H9 (cell line): Measurements from ENCODE around the gene SREBF1. TPM values are rescaled to one million over a fixed set of nuclear protein-coding genes. Genes with fewer than 3 reads are reported as not detected.

Experiments used
- DNase-seq: peaks from one replicate; pipeline ENCODE4 v3.0.0-alpha.2; 2017
- H2AFZ ChIP-seq: one replicate; pipeline ENCODE4 v1.6.1; 2013; ENCODE audit warnings: mild to moderate bottlenecking, low read length, control low read depth, moderate library complexity
- H2AK5ac ChIP-seq: 2 replicates; pipeline ENCODE4 v1.6.1; 2013; ENCODE audit warnings: low read length, control low read depth, mixed read lengths; ENCODE audit not compliant: insufficient read length
- H2BK120ac ChIP-seq: one replicate; pipeline ENCODE4 v1.6.1; 2013; ENCODE audit warnings: low read depth, mild to moderate bottlenecking, low read length, control low read depth, inconsistent platforms; ENCODE audit not compliant: poor library complexity, severe bottlenecking
- H2BK12ac ChIP-seq: 2 replicates; pipeline ENCODE4 v1.6.1; 2013; ENCODE audit warnings: low read length, control low read depth, mixed read lengths, low read depth; ENCODE audit not compliant: insufficient read length
- H2BK15ac ChIP-seq: 2 replicates; pipeline ENCODE4 v1.6.1; 2013; ENCODE audit warnings: low read depth, low read length, control low read depth
- H2BK20ac ChIP-seq: one replicate; pipeline ENCODE4 v1.6.1; 2013; ENCODE audit warnings: low read depth, mild to moderate bottlenecking, low read length, control low read depth, inconsistent platforms; ENCODE audit not compliant: poor library complexity, severe bottlenecking
- H2BK5ac ChIP-seq: 2 replicates; pipeline ENCODE4 v1.6.1; 2013; ENCODE audit warnings: low read length, control low read depth, mixed read lengths; ENCODE audit not compliant: insufficient read length
- H3K14ac ChIP-seq: 2 replicates; pipeline ENCODE4 v1.6.1; 2013; ENCODE audit warnings: low read length, control low read depth; ENCODE audit not compliant: insufficient read depth
- H3K18ac ChIP-seq: 2 replicates; pipeline ENCODE4 v1.6.1; 2013; ENCODE audit warnings: low read depth, mild to moderate bottlenecking, mixed read lengths, low read length, control low read depth; ENCODE audit not compliant: insufficient read length
- H3K23ac ChIP-seq: 2 replicates; pipeline ENCODE4 v1.6.1; 2013; ENCODE audit warnings: low read length, control low read depth, mixed read lengths, low read depth; ENCODE audit not compliant: insufficient read length
- H3K23me2 ChIP-seq: 2 replicates; pipeline ENCODE4 v1.6.1; 2013; ENCODE audit warnings: low read depth, mild to moderate bottlenecking, mixed read lengths, low read length, control low read depth; ENCODE audit not compliant: insufficient read length, poor library complexity, severe bottlenecking
- H3K27ac ChIP-seq: 2 replicates; pipeline ENCODE4 v1.5.1; 2013; ENCODE audit warnings: low read length, control low read depth, mixed read lengths, low read depth; ENCODE audit not compliant: insufficient read length
- H3K27me3 ChIP-seq: 2 replicates; pipeline ENCODE4 v1.6.1; 2013; ENCODE audit warnings: low read length, control low read depth, inconsistent platforms; ENCODE audit not compliant: insufficient read depth
- H3K4ac ChIP-seq: 2 replicates; pipeline ENCODE4 v1.6.1; 2013; ENCODE audit warnings: low read depth, mild to moderate bottlenecking, control low read depth, inconsistent platforms, low read length, moderate library complexity
- H3K4me1 ChIP-seq: 2 replicates; pipeline ENCODE4 v1.6.1; 2013; ENCODE audit warnings: low read length, control low read depth, inconsistent platforms; ENCODE audit not compliant: insufficient read depth
- H3K4me2 ChIP-seq: 2 replicates; pipeline ENCODE4 v1.6.1; 2013; ENCODE audit warnings: low read length, control low read depth, mixed read lengths; ENCODE audit not compliant: insufficient read length, insufficient read depth
- H3K56ac ChIP-seq: 2 replicates; pipeline ENCODE4 v1.6.1; 2013; ENCODE audit warnings: low read depth, mild to moderate bottlenecking, mixed read lengths, low read length, control low read depth; ENCODE audit not compliant: insufficient read length
- H3K79me1 ChIP-seq: 2 replicates; pipeline ENCODE4 v1.6.1; 2013; ENCODE audit warnings: low read depth, mild to moderate bottlenecking, moderate library complexity, low read length, control low read depth, inconsistent platforms; ENCODE audit not compliant: insufficient read depth, poor library complexity, severe bottlenecking
- H3K79me2 ChIP-seq: 2 replicates; pipeline ENCODE4 v1.6.1; 2013; ENCODE audit warnings: low read length, control low read depth, inconsistent platforms; ENCODE audit not compliant: insufficient read depth
- H3K9ac ChIP-seq: 2 replicates; pipeline ENCODE4 v1.6.1; 2013; ENCODE audit warnings: low read length, control low read depth, mixed read lengths; ENCODE audit not compliant: insufficient read length; ENCODE audit errors: extremely low read depth
- H3K9me3 ChIP-seq: one replicate; pipeline ENCODE4 v1.6.1; 2013; ENCODE audit warnings: low read depth, low read length, inconsistent platforms; ENCODE audit not compliant: control insufficient read depth
- H3T11ph ChIP-seq: one replicate; pipeline ENCODE4 v1.6.1; 2013; ENCODE audit warnings: mild to moderate bottlenecking, low read length, control low read depth, inconsistent platforms
- H4K20me1 ChIP-seq: one replicate; pipeline ENCODE4 v1.6.1; 2013; ENCODE audit not compliant: control insufficient read depth, insufficient read length, insufficient read depth
- H4K5ac ChIP-seq: 2 replicates; pipeline ENCODE4 v1.6.1; 2013; ENCODE audit warnings: low read depth, mild to moderate bottlenecking, mixed read lengths, low read length, control low read depth; ENCODE audit not compliant: insufficient read length
- H4K8ac ChIP-seq: replicated peaks from 2 replicates; pipeline ENCODE4 v1.6.1; 2013; ENCODE audit warnings: low read length, control low read depth, mixed read lengths, low read depth; ENCODE audit not compliant: insufficient read length
- H4K91ac ChIP-seq: 2 replicates; pipeline ENCODE4 v1.6.1; 2013; ENCODE audit warnings: low read depth, mild to moderate bottlenecking, moderate library complexity, mixed read lengths, low read length, control low read depth; ENCODE audit not compliant: insufficient read length
- H3K27ac Mint-ChIP-seq, 3 experiments: 2 replicates in 2 of 3; 3 replicates in 1 of 3; pipeline ENCODE4 v1.8.0; 2020 to 2021; ENCODE audit warnings: mixed read lengths in 3 of 3, mild to moderate bottlenecking in 1 of 3, moderate library complexity in 1 of 3
- H3K27me3 Mint-ChIP-seq: 2 replicates; pipeline ENCODE4 v1.8.0; 2021; ENCODE audit warnings: low read depth, mild to moderate bottlenecking, moderate library complexity, mixed read lengths
- H3K36me3 Mint-ChIP-seq, 3 experiments: 2 replicates in 2 of 3; 3 replicates in 1 of 3; pipeline ENCODE4 v1.8.0; 2020 to 2021; ENCODE audit warnings: low read depth in 3 of 3, mixed read lengths in 3 of 3; ENCODE audit not compliant: insufficient read depth in 1 of 3
- H3K4me1 Mint-ChIP-seq, 2 experiments: 2 replicates each; pipeline ENCODE4 v1.8.0; 2020; ENCODE audit warnings: mixed read lengths in 2 of 2
- H3K4me3 Mint-ChIP-seq, 2 experiments: 2 replicates in 1 of 2; 3 replicates in 1 of 2; pipeline ENCODE4 v1.8.0; 2020 to 2021; ENCODE audit warnings: mild to moderate bottlenecking in 2 of 2, mixed read lengths in 2 of 2, moderate library complexity in 1 of 2
- H3K9me3 Mint-ChIP-seq, 2 experiments: 2 replicates in 1 of 2; 3 replicates in 1 of 2; pipeline ENCODE4 v1.8.0; 2020; ENCODE audit warnings: mild to moderate bottlenecking in 2 of 2, mixed read lengths in 2 of 2, moderate library complexity in 1 of 2
- CTCF ChIP-seq: fragments of 200-600 bp; sonication (generic); conservative IDR thresholded peaks from 3 replicates; pipeline ENCODE4 v1.8.0; 2021; ENCODE audit warnings: antibody characterized with exemption, mild to moderate bottlenecking
- WGBS: extraction: QIAGEN DNeasy Blood & Tissue Kit; methylation state at CpG from one replicate; pipeline ENCODE4 v1.1.7; 2013; ENCODE audit warnings: missing lambda C conversion rate, low lambda C conversion rate, mixed read lengths; ENCODE audit not compliant: insufficient read length; ENCODE audit errors: extremely low coverage; 5-methylcytosine and 5-hydroxymethylcytosine counted together
- total RNA-seq: library from RNA; stranded (reverse); gene quantifications from 2 replicates; pipeline ENCODE4 v1.2.1, GENCODE V29; 2021

The SREBF1 gene
- total RNA-seq, 1 experiment from 2014 or later: 81.9 TPM

GRCh38 chr17:17815062-17815406 is 21.8 kb downstream of the SREBF1 start:
- peaks cover 2% of the 10 kb centered on the region; the same call in 1 of the 2 replicates for H3K27me3 Mint-ChIP-seq
- TF ChIP-seq CTCF: no peak
- no peak overlapping the region for H2BK20ac ChIP-seq
- DNase-seq: no peak
- H3K79me2 ChIP-seq: no peaks in the 10 kb centered on the region
- no peak overlapping the region for H3T11ph ChIP-seq
- H3K27ac ChIP-seq: no peak overlapping the region
- H4K20me1 ChIP-seq: no peaks in the 10 kb centered on the region
- H3K4me1 ChIP-seq: no peaks in the 10 kb centered on the region; the same call in 1 of the 2 replicates
- H4K5ac ChIP-seq: no peak overlapping the region
- H2BK12ac ChIP-seq: no peak overlapping the region
- no peak overlapping the region for H3K4me2 ChIP-seq
- no peak overlapping the region for H3K18ac ChIP-seq
- H3K27me3 ChIP-seq: no peaks in the 10 kb centered on the region; the same call in 1 of the 2 replicates
- peaks cover 26 to 60% (median 52%) of the 10 kb centered on the region in 3 experiments for H3K36me3 Mint-ChIP-seq
- H3K27ac Mint-ChIP-seq: no peak overlapping the region; a peak in 1 of 7 replicates
- H2BK15ac ChIP-seq: no peak overlapping the region
- no peak overlapping the region for H2BK5ac ChIP-seq
- H2AK5ac ChIP-seq: no peak overlapping the region
- peaks cover 20 to 36% of the 10 kb centered on the region in 2 experiments for H3K4me1 Mint-ChIP-seq
- no peak overlapping the region for H3K56ac ChIP-seq
- H2BK120ac ChIP-seq: no peak overlapping the region
- H3K9me3 Mint-ChIP-seq: no peaks in the 10 kb centered on the region
- H3K14ac ChIP-seq: no peak overlapping the region
- H3K23ac ChIP-seq: no peak overlapping the region
- peaks cover 5% of the 10 kb centered on the region for H3K23me2 ChIP-seq
- no peak overlapping the region for H3K4me3 Mint-ChIP-seq
- H3K9me3 ChIP-seq: no peaks in the 10 kb centered on the region
- H2AFZ ChIP-seq: no peak overlapping the region
- no peak overlapping the region for H3K9ac ChIP-seq
- WGBS: no CpG with 5 or more reads among the region's 8 CpGs
- H3K4ac ChIP-seq: no peak overlapping the region
- H4K91ac ChIP-seq: no peak overlapping the region
- H4K8ac ChIP-seq: no peak overlapping the region
- H3K79me1 ChIP-seq: no peaks in the 10 kb centered on the region
